H1 (cell line): ENCODE results near the gene SLC12A4. TPM values are rescaled to one million over a fixed set of nuclear protein-coding genes. Genes with fewer than 3 reads are reported as not detected.

Source experiments
- CTCF ChIA-PET: fragments of 300-600 bp; sonication (Branson Sonifier 250); formaldehyde crosslinking; loops from one replicate; lab custom pipeline; 2021; ENCODE audit not compliant: partially characterized antibody; lab: Charles Lee
- POLR2A ChIA-PET: fragments of 300-600 bp; sonication (Branson Sonifier 250); formaldehyde crosslinking; loops from one replicate; lab custom pipeline; 2021; ENCODE audit warnings: inconsistent platforms; ENCODE audit not compliant: partially characterized antibody; lab: Charles Lee
- DNase-seq, 2 experiments: peaks; one replicate each; pipeline versions ENCODE4 v3.0.0 to v3.0.0-alpha.2; 2010 to 2022; ENCODE audit warnings: low spot score in 2 of 2, low read depth in 1 of 2, mixed read lengths in 1 of 2
- FAIRE-seq: peaks from 2 replicates; lab custom pipeline; 2011; peaks lifted over from hg19 to GRCh38; lab: Jason Lieb, UNC
- H2AFZ ChIP-seq: 2 replicates; pipeline ENCODE4 v1.8.1; 2012; ENCODE audit warnings: low read length, inconsistent platforms
- H2AK5ac ChIP-seq: 2 replicates; pipeline ENCODE4 v1.6.1; 2013; ENCODE audit warnings: low read depth, low read length
- H2BK120ac ChIP-seq: replicated peaks from 2 replicates; pipeline ENCODE3; 2013; ENCODE audit warnings: low read depth, low read length, inconsistent platforms
- H2BK12ac ChIP-seq: 2 replicates; pipeline ENCODE4 v1.6.1; 2013; ENCODE audit warnings: low read depth, low read length
- H2BK15ac ChIP-seq: 2 replicates; pipeline ENCODE4 v1.6.1; 2013; ENCODE audit warnings: low read length
- H2BK20ac ChIP-seq: 2 replicates; pipeline ENCODE4 v1.6.1; 2013; ENCODE audit warnings: low read length
- H2BK5ac ChIP-seq: 2 replicates; pipeline ENCODE4 v1.6.1; 2013; ENCODE audit warnings: low read depth, low read length
- H3K14ac ChIP-seq: 2 replicates; pipeline ENCODE4 v1.6.1; 2013; ENCODE audit warnings: inconsistent platforms; ENCODE audit not compliant: insufficient read length
- H3K18ac ChIP-seq: 2 replicates; pipeline ENCODE4 v1.6.1; 2013; ENCODE audit warnings: low read length; ENCODE audit errors: extremely low read depth
- H3K23ac ChIP-seq: 2 replicates; pipeline ENCODE4 v1.6.1; 2013; ENCODE audit warnings: inconsistent platforms; ENCODE audit not compliant: insufficient read length
- H3K23me2 ChIP-seq: 2 replicates; pipeline ENCODE4 v1.6.1; 2013; ENCODE audit warnings: low read depth, low read length
- H3K27ac ChIP-seq: 2 replicates; pipeline ENCODE4 v1.6.1; 2011; ENCODE audit warnings: low read depth, low read length, inconsistent platforms
- H3K27me3 ChIP-seq, 4 experiments: replicated peaks in 1 of 4; 1 replicate in 1 of 4; 2 replicates in 3 of 4; pipeline versions ENCODE4 v1.6.1 to v1.8.1; 2011 to 2013; ENCODE audit warnings: low read length in 3 of 4, mild to moderate bottlenecking in 3 of 4, inconsistent platforms in 2 of 4, mixed read lengths in 2 of 4, moderate library complexity in 1 of 4; ENCODE audit not compliant: control insufficient read depth in 3 of 4, insufficient read depth in 3 of 4; ENCODE audit errors: extremely low read depth in 1 of 4
- H3K36me3 ChIP-seq, 4 experiments: 2 replicates each; pipeline versions ENCODE4 v1.6.1 to v1.8.1; 2011 to 2013; ENCODE audit warnings: mild to moderate bottlenecking in 4 of 4, low read length in 3 of 4, moderate library complexity in 2 of 4, control low read depth in 1 of 4, inconsistent platforms in 1 of 4; ENCODE audit not compliant: insufficient read depth in 4 of 4, control insufficient read depth in 2 of 4
- H3K4ac ChIP-seq: replicated peaks from 2 replicates; pipeline ENCODE3; 2013; ENCODE audit warnings: low read length, low read depth, mixed read lengths, inconsistent platforms; ENCODE audit not compliant: insufficient read length
- H3K4me1 ChIP-seq, 4 experiments: replicated peaks in 1 of 4; 1 replicate in 1 of 4; 2 replicates in 3 of 4; pipeline versions ENCODE4 v1.6.1 to v1.8.1; 2011 to 2013; ENCODE audit warnings: low read length in 3 of 4, inconsistent platforms in 2 of 4, mixed read lengths in 1 of 4; ENCODE audit not compliant: insufficient read depth in 4 of 4, control insufficient read depth in 3 of 4
- H3K4me2 ChIP-seq, 2 experiments: 2 replicates each; pipeline versions ENCODE4 v1.6.1 to v1.8.1; 2011 to 2013; ENCODE audit warnings: low read depth in 2 of 2, low read length in 2 of 2, control low read depth in 1 of 2, inconsistent platforms in 1 of 2, mild to moderate bottlenecking in 1 of 2; ENCODE audit not compliant: insufficient read depth in 1 of 2
- H3K4me3 ChIP-seq, 4 experiments: fragments of 200-600, 300-600 bp in 1 of 4; sonication (generic), shearing (Covaris generic), sonication (Bioruptor Twin) in 1 of 4; 2 replicates each; pipeline versions ENCODE4 v1.5.1 to v1.8.1; 2011 to 2016; ENCODE audit warnings: low read length in 4 of 4, low read depth in 3 of 4, control low read depth in 2 of 4, inconsistent platforms in 2 of 4, mild to moderate bottlenecking in 2 of 4, mixed read lengths in 1 of 4, moderate library complexity in 1 of 4; ENCODE audit not compliant: insufficient read depth in 2 of 4; ENCODE audit errors: extremely low read depth in 1 of 4
- H3K56ac ChIP-seq: replicated peaks from 2 replicates; pipeline ENCODE3; 2013; ENCODE audit warnings: low read depth, mild to moderate bottlenecking, mixed read lengths, low read length, inconsistent platforms; ENCODE audit not compliant: insufficient read length
- H3K79me1 ChIP-seq: 2 replicates; pipeline ENCODE4 v1.6.1; 2013; ENCODE audit warnings: low read depth, low read length, control low read depth
- H3K79me2 ChIP-seq, 2 experiments: 2 replicates each; pipeline versions ENCODE4 v1.6.1 to v1.8.1; 2012 to 2013; ENCODE audit warnings: low read length in 2 of 2, mild to moderate bottlenecking in 2 of 2, inconsistent platforms in 1 of 2; ENCODE audit not compliant: insufficient read depth in 2 of 2, control insufficient read depth in 1 of 2
- H3K9ac ChIP-seq, 4 experiments: replicated peaks in 1 of 4; 1 replicate in 1 of 4; 2 replicates in 3 of 4; pipeline versions ENCODE4 v1.6.1 to v1.8.1; 2011 to 2013; ENCODE audit warnings: low read depth in 3 of 4, low read length in 3 of 4, control low read depth in 2 of 4, mild to moderate bottlenecking in 2 of 4, moderate library complexity in 2 of 4, inconsistent platforms in 1 of 4; ENCODE audit errors: extremely low read depth in 1 of 4
- H3K9me3 ChIP-seq, 2 experiments: 2 replicates each; pipeline versions ENCODE4 v1.6.1 to v1.8.1; 2012 to 2013; ENCODE audit warnings: mild to moderate bottlenecking in 2 of 2, moderate library complexity in 2 of 2, control low read depth in 1 of 2, inconsistent platforms in 1 of 2, low read depth in 1 of 2, low read length in 1 of 2, mixed read lengths in 1 of 2; ENCODE audit not compliant: insufficient read depth in 2 of 2
- H4K20me1 ChIP-seq, 2 experiments: replicated peaks in 1 of 2; 2 replicates each; pipeline versions ENCODE3 to v1.8.1; 2011 to 2013; ENCODE audit warnings: inconsistent platforms in 2 of 2, low read length in 2 of 2, mild to moderate bottlenecking in 1 of 2; ENCODE audit not compliant: insufficient read depth in 2 of 2, control insufficient read depth in 1 of 2
- H4K5ac ChIP-seq: 2 replicates; pipeline ENCODE4 v1.6.1; 2013; ENCODE audit warnings: low read length, low read depth, mixed read lengths, inconsistent platforms; ENCODE audit not compliant: insufficient read length
- H4K8ac ChIP-seq: 2 replicates; pipeline ENCODE4 v1.8.0; 2013; ENCODE audit warnings: mild to moderate bottlenecking, moderate library complexity, low read length, inconsistent platforms; ENCODE audit not compliant: insufficient read depth; ENCODE audit errors: extremely low read depth
- H4K91ac ChIP-seq: replicated peaks from 2 replicates; pipeline ENCODE3; 2013; ENCODE audit warnings: low read length, mixed read lengths, inconsistent platforms; ENCODE audit not compliant: insufficient read length
- WGBS, 2 experiments: shearing (Covaris generic) in 1 of 2; methylation state at CpG; one replicate each; pipeline versions ENCODE4 v1.1.6 to v1.1.7; 2013 to 2015; ENCODE audit warnings: low lambda C conversion rate in 2 of 2, mixed read lengths in 2 of 2, inconsistent platforms in 1 of 2, low coverage in 1 of 2, missing lambda C conversion rate in 1 of 2; ENCODE audit not compliant: insufficient replicate concordance in 2 of 2, insufficient coverage in 1 of 2, insufficient read length in 1 of 2; ENCODE audit errors: extremely low coverage in 1 of 2, missing lambda C conversion rate in 1 of 2; 5-methylcytosine and 5-hydroxymethylcytosine counted together
- polyA plus RNA-seq, 7 experiments: library from polyadenylated mRNA; depleted of rRNA in 3 of 7; stranded (reverse) in 5 of 7; unstranded in 2 of 7; fragments of >200 nt in 5 of 7; fragments of 200-250 nt in 2 of 7; gene quantifications; 1 replicate in 5 of 7; 2 replicates in 1 of 7; 4 replicates in 1 of 7; pipeline versions ENCODE4 v1.2.1 to v1.2.3, GENCODE V29; 2011 to 2013; ENCODE audit warnings: missing spikeins in 2 of 7, mixed read lengths in 2 of 7
- total RNA-seq: library from RNA; stranded (reverse); fragmentation: NEBNext Ultra II Directional; extraction: Animal tissue kit (Norgen Biotek cat#: 25700); gene quantifications from 2 replicates; pipeline ENCODE4 v1.2.1, GENCODE V29; 2021

SLC12A4 gene
- total and polyA plus RNA-seq, 2 of the 8 experiments (the other 6 are each of a cell fraction or from before 2014, with no cell fraction given), result 41.3 to 49.3 TPM

DNA sequence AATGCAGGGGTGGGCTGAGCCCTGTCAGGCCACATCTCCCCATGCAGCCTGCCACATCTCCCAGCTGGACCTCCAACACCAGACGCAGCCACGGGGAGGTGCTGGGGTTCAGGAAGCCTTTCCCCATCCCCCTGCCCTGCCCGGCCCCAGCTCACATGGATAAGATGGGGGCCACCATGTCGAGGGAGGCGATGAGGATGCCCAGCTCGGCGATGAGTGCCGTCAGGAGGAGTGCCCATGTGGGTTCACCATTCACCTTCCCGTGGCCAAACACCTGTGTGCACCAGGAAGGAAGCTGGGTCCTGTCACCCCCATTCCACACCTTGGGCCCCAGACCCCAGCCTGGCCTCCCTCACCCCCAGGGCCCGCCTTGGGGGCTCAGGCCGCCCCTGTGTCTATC, 18.8 kb downstream of the SLC12A4 start:
- WGBS, 2 experiments, result 89% methylated on average over 11 of the region's 11 CpGs; no CpG with 5 or more reads in 1 of the 2 experiments
- H2BK5ac ChIP-seq, result no peak overlapping the region
- no peak overlapping the region for H3K9ac ChIP-seq
- POLR2A ChIA-PET, result interaction anchor here (1.1 to 8.5 kb wide), 4 partner anchors 14 to 201 kb away, joined by 3 to 47 read pairs (median 3); partner anchors contain the start of gene PSMB10
- H3K36me3 ChIP-seq, result peaks cover 12 to 63% (median 29%) of the 10 kb centered on the region in 4 experiments
- H3K56ac ChIP-seq, result no peak overlapping the region
- no peak overlapping the region for H4K5ac ChIP-seq
- H3K4me1 ChIP-seq, result no peaks in the 10 kb centered on the region
- no peak overlapping the region for H2AFZ ChIP-seq
- no peak overlapping the region for H3K4me3 ChIP-seq
- no peak overlapping the region for H2BK12ac ChIP-seq
- H3K9me3 ChIP-seq, result no peaks in the 10 kb centered on the region
- no peak overlapping the region for H3K4ac ChIP-seq
- FAIRE-seq (no peak), DNase-seq (no peak)
- no peak overlapping the region for H2BK120ac ChIP-seq
- H4K20me1 ChIP-seq, result peaks cover 9 to 32% of the 10 kb centered on the region in 2 experiments
- H3K23me2 ChIP-seq, result peaks cover 3% of the 10 kb centered on the region; the same call in 1 of the 2 replicates
- H2BK15ac ChIP-seq, result no peak overlapping the region
- no peak overlapping the region for H2AK5ac ChIP-seq
- no peaks in the 10 kb centered on the region for H3K27me3 ChIP-seq
- no peak overlapping the region for H2BK20ac ChIP-seq
- H3K23ac ChIP-seq, result no peak overlapping the region
- CTCF ChIA-PET, result interaction anchor here (0.7 to 2.6 kb wide), 7 partner anchors 8 to 322 kb away, joined by 3 to 19 read pairs (median 3); no protein-coding TSS in a partner anchor
- no peak overlapping the region; the same call in 1 of the 2 replicates for H4K8ac ChIP-seq
- H3K27ac ChIP-seq, result no peak overlapping the region
- no peak overlapping the region for H4K91ac ChIP-seq
- no peak overlapping the region for H3K4me2 ChIP-seq
- peaks cover 2% of the 10 kb centered on the region; the same call in 1 of the 2 replicates for H3K79me1 ChIP-seq
- no peak overlapping the region for H3K18ac ChIP-seq
- H3K79me2 ChIP-seq, result no peaks in the 10 kb centered on the region
- no peak overlapping the region for H3K14ac ChIP-seq
